Keratinocyte (primary cell): ENCODE data around the gene CHML.

Experiments
- EZH2 ChIP-seq: IDR thresholded peaks from one replicate; pipeline ENCODE4 v1.6.1; 2012; ENCODE audit warnings: inconsistent platforms, mild to moderate bottlenecking, low read length, moderate library complexity
- TF ChIP-seq, protein P1 (sequence below), 3 experiments: IDR thresholded peaks in 1 of 3; conservative IDR thresholded peaks in 1 of 3; optimal IDR thresholded peaks in 1 of 3; 2 replicates in 2 of 3; 3 replicates in 1 of 3; pipeline versions ENCODE3 to v1.5.1; 2011; ENCODE audit warnings: low read length in 3 of 3, mild to moderate bottlenecking in 3 of 3, moderate library complexity in 2 of 3, control low read depth in 1 of 3, inconsistent platforms in 1 of 3; ENCODE audit not compliant: insufficient read depth in 2 of 3; ENCODE audit errors: extremely low read depth in 1 of 3

DNA sequence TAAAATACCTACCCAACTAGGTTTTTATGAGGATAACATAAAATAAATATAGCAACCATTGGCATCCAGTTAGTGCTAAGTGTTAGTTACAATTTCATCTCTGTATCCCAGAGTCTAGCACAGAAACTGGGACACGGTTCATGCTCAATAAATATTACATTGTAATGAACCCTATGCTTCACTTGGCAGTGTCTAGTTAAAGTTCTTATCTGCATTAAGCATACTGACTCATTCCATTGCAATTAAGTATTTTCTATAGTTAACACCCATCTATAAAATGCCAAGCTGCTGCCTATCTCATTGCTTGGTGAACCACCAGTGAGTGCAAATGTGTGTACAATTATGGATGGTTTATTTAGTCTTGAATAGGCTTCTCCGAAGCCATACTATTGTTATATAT is 15.2 kb downstream of the CHML start:
- TF ChIP-seq, protein P1, sequence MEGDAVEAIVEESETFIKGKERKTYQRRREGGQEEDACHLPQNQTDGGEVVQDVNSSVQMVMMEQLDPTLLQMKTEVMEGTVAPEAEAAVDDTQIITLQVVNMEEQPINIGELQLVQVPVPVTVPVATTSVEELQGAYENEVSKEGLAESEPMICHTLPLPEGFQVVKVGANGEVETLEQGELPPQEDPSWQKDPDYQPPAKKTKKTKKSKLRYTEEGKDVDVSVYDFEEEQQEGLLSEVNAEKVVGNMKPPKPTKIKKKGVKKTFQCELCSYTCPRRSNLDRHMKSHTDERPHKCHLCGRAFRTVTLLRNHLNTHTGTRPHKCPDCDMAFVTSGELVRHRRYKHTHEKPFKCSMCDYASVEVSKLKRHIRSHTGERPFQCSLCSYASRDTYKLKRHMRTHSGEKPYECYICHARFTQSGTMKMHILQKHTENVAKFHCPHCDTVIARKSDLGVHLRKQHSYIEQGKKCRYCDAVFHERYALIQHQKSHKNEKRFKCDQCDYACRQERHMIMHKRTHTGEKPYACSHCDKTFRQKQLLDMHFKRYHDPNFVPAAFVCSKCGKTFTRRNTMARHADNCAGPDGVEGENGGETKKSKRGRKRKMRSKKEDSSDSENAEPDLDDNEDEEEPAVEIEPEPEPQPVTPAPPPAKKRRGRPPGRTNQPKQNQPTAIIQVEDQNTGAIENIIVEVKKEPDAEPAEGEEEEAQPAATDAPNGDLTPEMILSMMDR (optimal IDR thresholded peaks at IDR 0.05 in 1 of 3, IDR thresholded peaks at IDR 0.05 in 1 of 3, conservative IDR thresholded peaks at IDR 0.05 in 1 of 3; ENCODE audit: extremely low read depth in 1 of 3, insufficient read depth in 2 of 3, low read length in 3 of 3), result no peak
- TF ChIP-seq EZH2, result no peak
